ENCODE measurements around the gene B3GLCT.

DNA sequence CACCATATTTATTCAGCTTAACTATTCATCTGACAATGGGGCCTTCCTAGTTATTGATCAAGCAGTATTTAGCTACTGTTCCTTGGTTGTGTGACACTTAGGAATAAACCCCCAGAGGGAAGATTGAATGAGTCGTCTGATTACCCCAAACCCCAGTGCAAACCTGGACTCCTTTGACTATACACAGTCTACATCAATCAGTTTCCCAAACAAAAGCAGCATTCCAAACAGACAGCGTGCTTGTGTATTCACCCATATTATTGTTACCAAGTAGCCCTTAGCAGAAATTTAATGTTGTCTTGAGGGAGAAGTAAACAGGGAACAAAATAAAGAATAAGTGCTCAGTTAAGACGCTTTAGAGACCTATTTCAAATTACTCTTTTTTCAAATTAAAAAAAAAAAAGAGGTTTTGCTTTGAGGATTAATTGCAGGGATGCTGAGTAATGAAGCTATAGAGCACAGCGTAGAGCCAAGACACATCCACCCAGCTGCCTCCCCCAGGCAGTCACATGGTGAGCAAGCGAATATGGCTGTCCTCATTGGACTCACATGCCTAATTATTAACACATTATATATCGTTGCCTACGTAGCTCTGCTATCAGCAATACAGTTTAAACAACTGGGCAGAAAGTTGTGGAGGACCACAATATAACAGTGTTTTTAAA lies 14.7 kb upstream of the B3GLCT start:
- TF ChIP-seq CTCF (IDR thresholded peaks at IDR 0.05) (no peak), POLR2AphosphoS5 (IDR thresholded peaks at IDR 0.05) (no peak), POLR2A (IDR thresholded peaks at IDR 0.05) (no peak)
